ENCODE data around the gene DND1.
A peak's percentile ranks its signal among the peaks of the same experiment; 100 is the strongest.
"Not testable (repeated sequence)": the region's sequence is repeated elsewhere in the genome, so short reads cannot be mapped to it uniquely, and the experiment has no call there.

The DND1 gene

GRCh38 chr5:140639148-140639981, 34.0 kb downstream of the DND1 start, which contains the start of gene TMCO6:
TMCO6 (plus strand) TSS chr5:140639451; CDS start chr5:140639528, 77 bp downstream.
- Histone ChIP-seq H3K36me3 (ENCODE audit: control insufficient read depth in 2 of 2, insufficient read depth in 2 of 2, low read length in 2 of 2) (peaks cover 16 to 24% of the 10 kb centered on the region in 2 donors), H3K4me3 (ENCODE audit: low read length in 2 of 2) (peak within 1 kb of the TSS; percentile 88 to 93), H3K27me3 (ENCODE audit: control insufficient read depth in 2 of 2, insufficient read depth in 2 of 2, low read length in 2 of 2) (no peaks in the 10 kb centered on the region), H3K4me1 (ENCODE audit: control insufficient read depth in 2 of 2, insufficient read depth in 2 of 2, low read length in 2 of 2) (peaks cover 3 to 4% of the 10 kb centered on the region in 2 donors), H3K9ac (ENCODE audit: low read depth in 1 of 2, low read length in 2 of 2) (peak within 1 kb of the TSS; percentile 82 to 93), H3K27ac (ENCODE audit: low read depth in 2 of 2, low read length in 2 of 2) (peak within 1 kb of the TSS; percentile 83 to 86), H3K9me3 (ENCODE audit: control insufficient read depth in 2 of 2, low read length in 2 of 2) (no peaks in the 10 kb centered on the region)

- Histone ChIP-seq H3K36me3 (ENCODE audit: control insufficient read depth in 2 of 2, insufficient read depth in 2 of 2, low read length in 2 of 2) (peaks cover 10 to 19% of the 10 kb centered on the region in 2 donors), H3K9ac (ENCODE audit: low read depth in 1 of 2, low read length in 2 of 2) (peak overlapping the region; percentile 47 to 57)
Observed at GRCh38 chr5:140638898-140639147, 34.6 kb downstream of the DND1 start.

GRCh38 chr5:140637371-140638100, 35.8 kb downstream of the DND1 start:
- no peaks in the 10 kb centered on the region for H3K27me3 ChIP-seq (ENCODE audit: control insufficient read depth in 2 of 2, insufficient read depth in 2 of 2, low read length in 2 of 2)
- peaks cover 5 to 7% of the 10 kb centered on the region in 2 donors for H3K36me3 ChIP-seq (ENCODE audit: control insufficient read depth in 2 of 2, insufficient read depth in 2 of 2, low read length in 2 of 2)
- H3K4me3 ChIP-seq (ENCODE audit: low read length in 2 of 2) = no peak overlapping the region
- H3K9ac ChIP-seq (ENCODE audit: low read depth in 1 of 2, low read length in 2 of 2) = no peak overlapping the region
- H3K9me3 ChIP-seq (ENCODE audit: control insufficient read depth in 2 of 2, low read length in 2 of 2) = no peaks in the 10 kb centered on the region
- H3K27ac ChIP-seq (ENCODE audit: low read depth in 2 of 2, low read length in 2 of 2) = no peak overlapping the region
- peaks cover 13 to 14% of the 10 kb centered on the region in 2 donors for H3K4me1 ChIP-seq (ENCODE audit: control insufficient read depth in 2 of 2, insufficient read depth in 2 of 2, low read length in 2 of 2)

More at GRCh38 chr5:140638898-140639147, 34.6 kb downstream of the DND1 start:
- not testable (repeated sequence) for H3K9me3 ChIP-seq (ENCODE audit: control insufficient read depth in 2 of 2, low read length in 2 of 2); H3K4me1 ChIP-seq (ENCODE audit: control insufficient read depth in 2 of 2, insufficient read depth in 2 of 2, low read length in 2 of 2); H3K27me3 ChIP-seq (ENCODE audit: control insufficient read depth in 2 of 2, insufficient read depth in 2 of 2, low read length in 2 of 2)
- H3K27ac ChIP-seq (ENCODE audit: low read depth in 2 of 2, low read length in 2 of 2) = peak overlapping the region; percentile 83 to 84
- H3K4me3 ChIP-seq (ENCODE audit: low read length in 2 of 2) = peak overlapping the region; percentile 45 to 88

GRCh38 chr5:140635291-140636257, 37.8 kb downstream of the DND1 start:
- Histone ChIP-seq H3K9me3 (ENCODE audit: control insufficient read depth in 2 of 2, low read length in 2 of 2) (no peaks in the 10 kb centered on the region), H3K4me3 (ENCODE audit: low read length in 2 of 2) (no peak overlapping the region), H3K36me3 (ENCODE audit: control insufficient read depth in 2 of 2, insufficient read depth in 2 of 2, low read length in 2 of 2) (no peaks in the 10 kb centered on the region), H3K4me1 (ENCODE audit: control insufficient read depth in 2 of 2, insufficient read depth in 2 of 2, low read length in 2 of 2) (peaks cover 25 to 30% of the 10 kb centered on the region in 2 donors), H3K27me3 (ENCODE audit: control insufficient read depth in 2 of 2, insufficient read depth in 2 of 2, low read length in 2 of 2) (no peaks in the 10 kb centered on the region), H3K27ac (ENCODE audit: low read depth in 2 of 2, low read length in 2 of 2) (peak overlapping the region in 1 of 2 donors; percentile 23), H3K9ac (ENCODE audit: low read depth in 1 of 2, low read length in 2 of 2) (no peak overlapping the region)

GRCh38 chr5:140634103-140634502, 39.3 kb downstream of the DND1 start:
- H3K4me1 ChIP-seq (ENCODE audit: control insufficient read depth in 2 of 2, insufficient read depth in 2 of 2, low read length in 2 of 2) = peaks cover 22 to 27% of the 10 kb centered on the region in 2 donors
- H3K4me3 ChIP-seq (ENCODE audit: low read length in 2 of 2) = no peak overlapping the region
- H3K27ac ChIP-seq (ENCODE audit: low read depth in 2 of 2, low read length in 2 of 2) = peak overlapping the region in 1 of 2 donors; percentile 55

GRCh38 chr5:140633501-140633900, 39.9 kb downstream of the DND1 start:
- H3K4me1 ChIP-seq (ENCODE audit: control insufficient read depth in 2 of 2, insufficient read depth in 2 of 2, low read length in 2 of 2) = peaks cover 22 to 27% of the 10 kb centered on the region in 2 donors
- peak overlapping the region; percentile 80 to 87 for H3K27ac ChIP-seq (ENCODE audit: low read depth in 2 of 2, low read length in 2 of 2)
- H3K9me3 ChIP-seq (ENCODE audit: control insufficient read depth in 2 of 2, low read length in 2 of 2) = no peaks in the 10 kb centered on the region
- H3K4me3 ChIP-seq (ENCODE audit: low read length in 2 of 2) = peak overlapping the region; percentile 79 to 91
- no peaks in the 10 kb centered on the region for H3K27me3 ChIP-seq (ENCODE audit: control insufficient read depth in 2 of 2, insufficient read depth in 2 of 2, low read length in 2 of 2)
- peak overlapping the region; percentile 77 to 86 for H3K9ac ChIP-seq (ENCODE audit: low read depth in 1 of 2, low read length in 2 of 2)
- H3K36me3 ChIP-seq (ENCODE audit: control insufficient read depth in 2 of 2, insufficient read depth in 2 of 2, low read length in 2 of 2) = no peaks in the 10 kb centered on the region

More at GRCh38 chr5:140634103-140634502, 39.3 kb downstream of the DND1 start:
- H3K27me3 ChIP-seq (ENCODE audit: control insufficient read depth in 2 of 2, insufficient read depth in 2 of 2, low read length in 2 of 2) = no peaks in the 10 kb centered on the region
- H3K9me3 ChIP-seq (ENCODE audit: control insufficient read depth in 2 of 2, low read length in 2 of 2) = no peaks in the 10 kb centered on the region
- no peak overlapping the region for H3K9ac ChIP-seq (ENCODE audit: low read depth in 1 of 2, low read length in 2 of 2)
- no peaks in the 10 kb centered on the region for H3K36me3 ChIP-seq (ENCODE audit: control insufficient read depth in 2 of 2, insufficient read depth in 2 of 2, low read length in 2 of 2)

GRCh38 chr5:140633021-140633471, 40.3 kb downstream of the DND1 start, which contains the start of gene CD14:
CD14 (minus strand) TSS chr5:140633175; CDS start chr5:140633071, 104 bp downstream.
- Histone ChIP-seq H3K27ac (ENCODE audit: low read depth in 2 of 2, low read length in 2 of 2) (peak within 1 kb of the TSS; percentile 80 to 87), H3K36me3 (ENCODE audit: control insufficient read depth in 2 of 2, insufficient read depth in 2 of 2, low read length in 2 of 2) (no peaks in the 10 kb centered on the region), H3K4me3 (ENCODE audit: low read length in 2 of 2) (peak within 1 kb of the TSS; percentile 79 to 91), H3K4me1 (ENCODE audit: control insufficient read depth in 2 of 2, insufficient read depth in 2 of 2, low read length in 2 of 2) (peaks cover 22 to 27% of the 10 kb centered on the region in 2 donors), H3K27me3 (ENCODE audit: control insufficient read depth in 2 of 2, insufficient read depth in 2 of 2, low read length in 2 of 2) (no peaks in the 10 kb centered on the region), H3K9ac (ENCODE audit: low read depth in 1 of 2, low read length in 2 of 2) (peak within 1 kb of the TSS; percentile 77 to 86), H3K9me3 (ENCODE audit: control insufficient read depth in 2 of 2, low read length in 2 of 2) (no peaks in the 10 kb centered on the region)

- H3K4me3 ChIP-seq (ENCODE audit: low read length in 2 of 2) = peak overlapping the region; percentile 79 to 91
- no peaks in the 10 kb centered on the region for H3K9me3 ChIP-seq (ENCODE audit: control insufficient read depth in 2 of 2, low read length in 2 of 2)
- peak overlapping the region; percentile 77 to 86 for H3K9ac ChIP-seq (ENCODE audit: low read depth in 1 of 2, low read length in 2 of 2)
- peak overlapping the region; percentile 80 to 87 for H3K27ac ChIP-seq (ENCODE audit: low read depth in 2 of 2, low read length in 2 of 2)
- H3K36me3 ChIP-seq (ENCODE audit: control insufficient read depth in 2 of 2, insufficient read depth in 2 of 2, low read length in 2 of 2) = no peaks in the 10 kb centered on the region
- no peaks in the 10 kb centered on the region for H3K27me3 ChIP-seq (ENCODE audit: control insufficient read depth in 2 of 2, insufficient read depth in 2 of 2, low read length in 2 of 2)
- H3K4me1 ChIP-seq (ENCODE audit: control insufficient read depth in 2 of 2, insufficient read depth in 2 of 2, low read length in 2 of 2) = peaks cover 22 to 27% of the 10 kb centered on the region in 2 donors
Observed at GRCh38 chr5:140632366-140633020, 40.9 kb downstream of the DND1 start.

- Histone ChIP-seq H3K4me1 (ENCODE audit: control insufficient read depth in 2 of 2, insufficient read depth in 2 of 2, low read length in 2 of 2) (peaks cover 22 to 27% of the 10 kb centered on the region in 2 donors), H3K9ac (ENCODE audit: low read depth in 1 of 2, low read length in 2 of 2) (peak overlapping the region; percentile 77 to 86), H3K27me3 (ENCODE audit: control insufficient read depth in 2 of 2, insufficient read depth in 2 of 2, low read length in 2 of 2) (no peaks in the 10 kb centered on the region), H3K4me3 (ENCODE audit: low read length in 2 of 2) (peak overlapping the region; percentile 79 to 91), H3K36me3 (ENCODE audit: control insufficient read depth in 2 of 2, insufficient read depth in 2 of 2, low read length in 2 of 2) (no peaks in the 10 kb centered on the region), H3K27ac (ENCODE audit: low read depth in 2 of 2, low read length in 2 of 2) (peak overlapping the region; percentile 80 to 87), H3K9me3 (ENCODE audit: control insufficient read depth in 2 of 2, low read length in 2 of 2) (no peaks in the 10 kb centered on the region)
Observed at GRCh38 chr5:140631831-140632365, 41.5 kb downstream of the DND1 start.
